ENCODE results near the gene ACTN3. TPM values are rescaled to one million over a fixed set of nuclear protein-coding genes. Genes with fewer than 3 reads are reported as not detected.
"Not testable (repeated sequence)": the region's sequence is repeated elsewhere in the genome, so short reads cannot be mapped to it uniquely, and the experiment has no call there.

Gene ACTN3
- total RNA-seq, 1 donor from 2014 or later = not detected

DNA sequence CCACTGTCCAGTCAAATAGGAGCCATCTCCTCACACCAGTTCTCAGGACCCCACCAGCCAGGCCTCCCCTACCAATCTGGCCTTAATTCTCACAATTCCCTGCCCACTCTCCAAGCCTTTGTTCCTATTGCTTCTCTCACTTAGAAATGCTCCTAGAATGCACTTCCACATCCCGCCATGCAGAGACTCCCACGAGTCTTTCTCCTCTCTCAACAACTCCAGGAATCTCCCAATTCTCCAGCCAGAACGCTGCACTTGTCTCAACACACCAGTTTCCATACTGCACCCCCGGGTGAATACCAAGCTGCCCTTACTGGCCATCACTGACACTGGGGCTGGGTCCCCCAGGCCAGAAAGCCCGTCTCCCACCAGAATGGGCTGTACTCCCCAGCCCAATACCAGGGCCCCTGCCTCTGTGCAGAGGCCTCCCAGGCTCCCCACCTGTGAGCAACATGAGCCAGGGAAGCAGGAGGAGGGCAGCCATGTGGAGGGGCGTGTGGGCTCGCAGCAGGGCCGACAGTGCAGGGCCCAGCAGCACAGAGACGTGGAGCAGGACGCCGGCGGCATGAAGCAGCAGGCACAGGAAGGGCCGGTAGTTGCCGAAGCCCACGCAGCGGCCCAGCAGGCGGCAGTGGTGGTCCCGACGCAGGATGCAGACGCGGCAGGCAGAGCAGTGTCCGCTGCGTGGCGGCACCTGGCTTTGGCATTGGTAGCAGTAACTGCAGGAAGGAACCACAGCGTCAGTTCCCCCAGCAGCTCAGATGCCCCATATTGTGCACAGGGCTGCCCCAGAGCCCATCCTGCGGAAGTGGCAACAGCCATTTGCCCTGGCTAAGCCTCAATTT lies 3.2 kb upstream of the ACTN3 start:
- FAIRE-seq = no peak

DNA sequence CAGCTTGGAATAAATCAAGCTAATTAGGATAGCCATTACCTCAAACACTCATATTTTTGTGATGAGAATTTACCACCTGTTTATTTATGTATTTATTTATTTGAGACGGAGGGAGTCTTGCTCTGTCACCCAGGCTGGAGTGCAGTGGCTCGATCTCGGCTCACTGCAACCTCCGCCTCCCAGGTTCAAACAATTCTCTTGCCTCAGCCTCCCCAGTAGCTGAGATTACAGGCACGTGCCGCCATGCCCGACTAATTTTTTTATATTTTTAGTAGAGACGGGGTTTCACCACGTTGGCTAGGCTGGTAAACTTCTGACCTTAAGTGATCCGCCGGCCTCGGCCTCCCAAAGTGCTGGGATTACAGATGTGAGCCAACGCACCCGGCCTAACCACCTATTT lies 1.8 kb upstream of the ACTN3 start:
- not testable (repeated sequence) for FAIRE-seq; DNase-seq (ENCODE audit: low spot score in 2 of 2)

More for the DNA sequence above, 3.2 kb upstream of the ACTN3 start:
- no peak for DNase-seq (ENCODE audit: low spot score in 2 of 2)

DNA sequence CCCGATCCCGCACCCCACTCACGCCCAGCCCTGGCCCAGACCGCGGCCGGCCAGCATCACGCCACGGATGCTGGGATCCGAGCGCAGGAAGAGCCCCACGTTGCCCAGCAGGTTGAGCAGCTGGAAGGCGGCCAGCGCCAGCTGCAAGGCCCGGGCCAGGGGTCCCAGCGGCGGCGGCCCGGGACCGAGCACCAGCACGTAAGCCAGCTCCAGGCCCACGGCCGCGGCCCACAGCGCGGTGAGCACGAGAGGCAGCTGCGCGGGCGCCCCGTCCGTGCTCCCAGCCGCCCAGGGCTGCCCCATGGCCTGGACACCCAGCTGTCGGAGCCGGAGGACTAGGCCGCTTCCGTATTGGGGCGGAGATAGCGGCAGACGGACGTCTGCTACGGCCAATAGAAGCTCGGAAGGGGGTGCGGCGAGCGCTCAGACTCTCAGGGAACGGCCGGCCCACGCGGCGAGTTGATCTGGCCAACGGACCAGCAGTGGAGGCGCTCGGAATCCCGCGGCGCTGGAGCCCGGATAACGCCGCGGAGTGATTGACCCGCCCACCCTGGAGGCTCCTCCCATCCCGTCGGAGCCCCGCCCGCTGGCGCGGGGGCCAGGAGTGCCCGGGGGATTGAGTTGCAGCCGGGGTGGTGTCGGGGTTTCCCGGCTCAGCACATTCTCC lies 869 bp upstream of the ACTN3 start, which contains the start of gene ZDHHC24:
ZDHHC24 (minus strand) TSS at position 348 of the 667 bp plus-strand sequence; CDS start at position 303, 45 bp downstream.
- FAIRE-seq (no peak), DNase-seq (ENCODE audit: low spot score in 2 of 2) (peak; percentile 96 to 98)

DNA sequence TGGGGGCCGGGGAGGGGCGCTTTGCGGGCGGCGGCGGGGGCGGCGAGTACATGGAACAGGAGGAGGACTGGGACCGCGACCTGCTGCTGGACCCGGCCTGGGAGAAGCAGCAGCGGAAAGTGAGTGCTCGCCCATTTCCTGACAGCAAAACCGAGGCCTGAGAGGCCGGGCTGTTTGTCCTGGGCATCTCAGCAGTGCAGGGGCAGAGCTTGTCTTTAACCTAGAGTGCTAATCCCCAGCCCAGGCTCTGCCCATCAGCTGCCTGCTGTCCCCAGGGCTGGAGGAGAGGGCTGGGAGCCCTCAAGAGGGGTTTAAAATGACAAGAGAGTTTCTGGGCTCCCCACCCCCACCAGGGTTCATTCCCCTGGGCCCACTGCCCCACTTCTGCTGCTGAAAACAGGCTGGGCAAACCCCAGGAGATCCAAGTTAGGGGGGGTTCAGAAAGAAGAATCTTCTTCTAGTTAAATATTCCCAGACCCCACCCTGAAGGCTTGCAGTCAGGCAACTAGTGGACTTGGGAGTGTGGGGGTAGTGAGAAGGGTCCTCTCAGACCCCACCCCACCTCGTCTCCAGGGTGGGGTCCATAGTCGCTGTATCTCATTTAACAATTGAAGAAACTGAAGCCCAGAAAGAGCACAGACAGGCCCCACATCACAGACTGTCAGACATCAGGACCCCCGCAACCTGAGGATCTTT lies 411 bp downstream of the ACTN3 start:
- FAIRE-seq = no peak
- no peak for DNase-seq (ENCODE audit: low spot score in 2 of 2)

DNA sequence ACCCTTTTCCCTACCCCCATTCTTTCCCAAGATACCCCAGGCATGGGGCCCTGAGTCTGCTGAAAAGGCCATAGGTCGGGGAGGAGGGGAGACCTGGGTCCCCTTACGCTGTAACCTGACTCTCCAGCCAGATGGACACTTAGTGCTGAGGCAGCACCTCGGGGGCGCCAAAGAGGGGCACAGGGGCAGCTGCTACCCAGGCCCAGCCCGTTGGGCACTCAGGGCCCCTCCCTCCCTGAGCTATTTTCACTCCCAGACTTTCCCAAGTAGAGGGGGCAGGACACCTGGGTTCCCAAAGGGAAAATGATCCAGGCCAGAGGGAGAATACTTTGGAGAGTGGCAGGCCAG lies 933 bp downstream of the ACTN3 start:
- DNase-seq (ENCODE audit: low spot score in 2 of 2) = no peak
- FAIRE-seq = no peak

DNA sequence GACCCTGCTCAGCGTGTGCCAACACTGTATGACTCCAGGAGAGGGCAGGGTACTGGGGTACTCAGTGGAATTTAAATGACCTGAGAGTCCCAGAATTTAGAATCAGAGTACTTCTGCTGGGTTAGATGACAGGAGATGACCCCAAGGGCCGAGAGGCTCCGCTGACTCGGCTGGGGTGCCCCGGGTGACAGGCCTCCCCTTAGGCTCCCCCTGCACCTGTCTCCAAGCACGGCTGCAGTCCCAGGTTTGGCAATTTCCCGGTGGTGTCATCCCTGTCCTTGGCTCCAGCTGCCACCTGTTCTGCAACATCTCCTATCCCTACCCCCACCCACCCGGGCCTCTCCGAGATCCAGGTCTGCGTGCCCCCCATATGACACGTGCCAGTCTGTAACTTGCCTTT lies 1.3 kb downstream of the ACTN3 start:
- DNase-seq (ENCODE audit: low spot score in 2 of 2) (no peak), FAIRE-seq (no peak)

DNA sequence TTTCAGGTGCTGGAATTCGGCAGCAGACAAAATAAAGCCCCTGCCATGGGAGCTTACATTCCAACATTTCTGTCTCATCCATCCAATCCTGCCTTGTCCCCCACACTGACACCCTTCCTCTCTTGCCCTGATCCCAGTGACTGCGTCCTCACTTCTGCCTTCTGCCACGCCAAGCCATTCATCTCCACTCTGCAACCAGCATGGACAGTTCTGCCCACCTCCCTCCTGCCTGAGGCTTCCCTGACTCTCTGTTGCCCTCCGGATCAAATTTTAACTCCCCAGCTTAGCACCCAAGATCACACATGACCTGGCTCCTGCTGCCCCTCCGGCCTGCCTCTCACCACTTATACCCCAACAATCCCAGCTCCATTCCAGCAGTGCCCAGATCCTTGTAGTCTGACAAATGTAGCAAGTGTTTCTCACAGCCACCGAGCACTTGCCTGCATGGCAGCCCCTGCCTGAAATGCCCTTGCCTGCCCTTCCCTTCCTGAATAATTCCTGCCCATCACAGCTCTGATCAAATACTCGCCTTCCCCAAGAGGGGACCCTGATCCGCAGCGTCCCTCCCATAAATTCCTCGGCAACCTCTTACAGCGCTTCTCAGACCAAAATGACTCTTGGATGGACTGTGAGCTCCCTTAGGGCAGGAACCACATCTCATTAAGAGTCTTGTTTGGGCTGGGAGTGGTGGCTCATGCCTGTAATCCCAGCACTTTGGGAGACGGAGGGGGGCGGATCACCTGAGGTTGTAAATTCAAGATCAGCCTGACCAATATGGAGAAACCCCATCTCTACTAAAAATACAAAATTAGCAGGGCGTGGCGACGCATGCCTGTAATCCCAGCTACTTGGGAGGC lies 2.3 kb downstream of the ACTN3 start:
- no peak for DNase-seq (ENCODE audit: low spot score in 2 of 2)
- FAIRE-seq = no peak

DNA sequence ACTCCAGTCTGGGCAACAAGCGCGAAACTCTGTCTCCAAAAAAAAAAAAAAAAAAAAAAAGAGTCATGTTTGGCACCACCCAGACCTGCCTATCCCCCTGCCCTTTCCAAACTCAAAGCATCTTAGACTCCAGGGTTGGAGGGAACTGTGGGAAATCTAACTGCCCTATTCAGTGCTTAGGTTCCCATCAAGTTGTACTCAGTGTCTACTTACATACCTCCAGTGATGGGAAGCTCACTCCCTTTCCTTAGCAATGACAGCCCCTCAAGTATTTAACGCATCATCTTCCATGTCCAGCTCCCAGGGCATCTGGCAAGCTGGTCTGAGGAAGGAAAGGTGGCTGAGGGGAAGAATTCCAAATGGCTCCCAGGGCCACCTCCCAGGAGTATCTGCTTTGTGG lies 3.0 kb downstream of the ACTN3 start:
- no peak for DNase-seq (ENCODE audit: low spot score in 2 of 2)
- FAIRE-seq = no peak

DNA sequence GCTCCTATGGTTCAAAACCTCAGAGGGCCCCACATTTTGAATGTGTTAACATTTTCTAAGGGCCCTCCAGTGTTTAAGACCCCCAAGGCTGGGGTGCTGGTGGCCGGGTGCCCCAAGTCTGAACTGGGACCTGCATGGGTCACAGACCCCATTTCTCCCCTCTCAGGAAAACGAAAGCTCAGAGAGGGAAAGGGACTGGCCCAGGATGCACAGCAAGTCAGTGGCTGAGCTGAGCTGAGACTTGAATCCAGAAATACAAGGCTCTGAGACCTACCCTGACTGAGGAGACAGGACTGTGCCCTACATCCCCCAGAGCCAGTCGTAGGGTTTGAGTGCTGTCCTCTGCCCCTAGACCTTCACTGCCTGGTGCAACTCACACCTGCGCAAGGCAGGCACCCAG lies 4.2 kb downstream of the ACTN3 start:
- DNase-seq (ENCODE audit: low spot score in 2 of 2) (no peak), FAIRE-seq (no peak)

DNA sequence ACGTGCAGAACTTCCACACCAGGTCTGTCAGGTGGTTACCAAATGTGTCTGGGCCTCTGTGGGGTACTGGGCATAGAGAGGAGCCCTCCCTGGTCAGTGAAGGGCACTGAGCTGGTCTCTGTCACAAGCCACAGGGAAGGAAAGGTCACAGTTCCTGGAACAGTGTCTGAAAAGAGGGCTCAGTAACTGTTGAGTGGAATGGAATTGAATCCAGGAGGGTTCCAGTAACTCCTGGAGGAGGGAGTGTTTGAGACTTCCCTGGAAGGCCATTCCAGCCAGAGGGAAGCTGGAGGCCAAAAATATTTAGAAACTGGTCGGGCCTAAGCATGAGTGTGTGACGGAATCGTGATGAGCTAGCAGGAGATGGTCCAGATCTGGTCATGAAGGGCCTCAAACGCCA lies 7.9 kb downstream of the ACTN3 start:
- DNase-seq (ENCODE audit: low spot score in 2 of 2) = no peak
- no peak for FAIRE-seq

DNA sequence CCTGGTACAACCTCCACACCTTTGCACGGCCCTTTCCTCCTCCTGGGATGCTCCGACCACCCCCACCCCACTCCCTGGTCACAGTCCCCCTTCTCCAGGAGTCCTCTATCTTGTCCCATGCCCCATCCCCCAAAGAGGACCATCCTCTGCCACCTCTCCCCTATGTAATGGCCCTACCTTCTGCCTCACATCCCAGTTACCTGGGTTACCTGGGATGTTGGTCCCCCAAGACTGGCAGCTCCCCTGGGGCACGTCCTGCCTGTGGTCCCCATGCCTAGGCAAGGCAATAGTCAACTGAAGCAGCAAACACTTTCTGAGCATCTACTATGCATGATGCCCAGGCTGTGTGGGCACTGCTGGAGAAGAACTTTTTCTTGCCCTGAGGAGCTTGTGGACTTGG lies 8.7 kb downstream of the ACTN3 start:
- no peak for FAIRE-seq
- no peak for DNase-seq (ENCODE audit: low spot score in 2 of 2)

DNA sequence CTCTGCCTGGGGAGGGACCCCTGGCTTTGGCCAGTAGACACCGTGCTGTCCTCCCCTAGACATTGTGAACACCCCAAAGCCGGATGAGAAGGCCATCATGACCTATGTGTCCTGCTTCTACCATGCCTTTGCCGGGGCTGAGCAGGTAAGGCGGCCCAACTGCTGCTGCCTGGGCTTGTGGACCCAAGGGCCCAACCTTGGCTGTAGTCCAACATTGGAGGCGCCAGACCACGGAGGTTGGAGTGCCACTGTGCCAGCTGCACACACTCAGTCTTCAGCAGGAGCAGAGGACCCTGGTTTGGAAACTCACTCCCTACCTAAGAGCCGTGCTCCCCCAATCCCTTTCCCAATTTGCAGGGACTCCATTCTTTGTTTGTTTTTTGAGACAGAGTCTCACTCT lies 9.4 kb downstream of the ACTN3 start:
- DNase-seq (ENCODE audit: low spot score in 2 of 2) = no peak
- no peak for FAIRE-seq

DNA sequence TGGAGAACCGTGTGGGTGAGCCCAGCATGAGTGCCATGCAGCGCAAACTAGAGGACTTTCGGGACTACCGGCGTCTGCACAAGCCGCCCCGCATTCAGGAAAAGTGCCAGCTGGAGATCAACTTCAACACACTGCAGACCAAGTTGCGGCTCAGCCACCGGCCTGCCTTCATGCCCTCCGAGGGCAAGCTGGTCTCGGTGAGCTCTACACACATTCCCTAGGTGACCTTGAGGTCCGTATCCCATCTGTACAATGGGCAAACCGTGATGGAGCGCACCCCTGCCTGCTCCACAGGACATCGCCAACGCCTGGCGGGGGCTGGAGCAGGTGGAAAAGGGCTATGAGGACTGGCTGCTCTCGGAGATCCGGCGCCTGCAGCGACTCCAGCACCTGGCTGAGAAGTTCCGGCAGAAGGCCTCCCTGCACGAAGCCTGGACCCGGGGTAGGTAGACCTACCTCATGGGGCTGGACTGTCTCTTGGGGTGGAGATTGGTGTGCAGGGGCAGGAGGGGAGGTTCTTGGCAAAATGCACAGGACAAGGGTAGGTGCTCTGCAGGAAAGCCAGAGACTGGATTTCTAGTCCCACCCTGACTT lies 11.1 kb downstream of the ACTN3 start:
- FAIRE-seq (no peak), DNase-seq (ENCODE audit: low spot score in 2 of 2) (no peak)

DNA sequence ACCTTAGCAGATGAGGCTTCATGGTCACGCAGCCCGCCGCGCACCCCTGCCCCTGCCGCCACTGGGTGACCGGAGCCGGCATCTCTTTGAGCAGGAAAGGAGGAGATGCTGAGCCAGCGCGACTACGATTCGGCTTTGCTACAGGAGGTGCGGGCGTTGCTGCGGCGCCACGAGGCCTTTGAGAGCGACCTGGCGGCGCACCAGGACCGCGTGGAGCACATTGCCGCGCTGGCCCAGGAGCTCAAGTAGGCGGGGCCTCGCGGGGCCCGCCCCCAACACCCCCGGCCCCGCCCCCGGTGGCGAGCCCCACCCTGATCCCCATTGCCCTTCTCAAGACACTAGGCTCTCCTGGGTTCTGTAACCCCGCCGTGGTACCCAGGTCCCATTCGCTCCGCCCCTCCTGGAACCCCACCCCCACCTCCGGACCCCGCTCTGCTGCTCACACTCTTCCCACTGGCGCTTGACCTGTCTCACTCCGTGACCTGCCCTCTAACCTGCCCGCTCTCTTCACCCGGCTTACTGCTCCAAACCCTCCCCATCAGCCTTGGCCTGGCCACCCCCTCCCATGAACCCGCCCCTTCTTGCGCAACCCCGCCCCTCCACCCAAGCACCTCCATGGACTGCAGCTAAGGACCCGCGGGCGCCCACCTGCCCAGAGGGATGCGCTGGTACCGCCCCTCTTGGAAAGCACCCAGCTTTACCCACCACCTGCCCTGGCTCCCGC lies 12.6 kb downstream of the ACTN3 start:
- FAIRE-seq = no peak
- DNase-seq (ENCODE audit: low spot score in 2 of 2) = peak in 1 of 2 donors; percentile 73

DNA sequence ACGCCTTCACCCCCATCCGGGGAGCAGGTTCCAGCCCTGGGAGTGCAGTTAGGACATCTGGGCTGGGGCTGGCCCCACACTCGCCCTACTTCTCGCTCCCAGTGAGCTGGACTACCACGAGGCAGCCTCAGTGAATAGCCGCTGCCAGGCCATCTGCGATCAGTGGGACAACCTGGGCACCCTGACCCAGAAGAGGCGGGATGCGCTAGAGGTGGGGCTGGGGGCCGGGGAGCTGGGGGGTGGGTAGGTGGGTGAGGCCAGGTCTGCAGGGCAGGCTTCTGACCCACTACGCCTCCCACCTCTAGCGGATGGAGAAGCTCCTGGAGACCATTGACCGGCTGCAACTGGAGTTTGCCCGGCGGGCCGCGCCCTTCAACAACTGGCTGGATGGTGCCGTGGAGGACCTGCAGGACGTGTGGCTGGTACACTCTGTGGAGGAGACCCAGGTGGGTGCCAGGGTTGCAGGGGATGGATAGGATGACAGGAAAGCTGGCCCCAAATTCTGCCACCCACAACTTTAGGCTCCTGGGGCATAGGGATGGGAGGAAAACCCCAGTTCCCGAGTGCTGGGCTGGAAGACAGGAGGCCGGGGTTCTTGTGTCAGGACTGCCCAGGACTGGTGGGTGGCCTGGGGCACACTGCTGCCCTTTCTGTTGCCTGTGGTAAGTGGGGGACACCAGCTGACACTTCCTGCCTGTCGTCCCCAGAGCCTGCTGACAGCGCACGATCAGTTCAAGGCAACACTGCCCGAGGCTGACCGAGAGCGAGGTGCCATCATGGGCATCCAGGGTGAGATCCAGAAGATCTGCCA lies 13.4 kb downstream of the ACTN3 start:
- no peak for FAIRE-seq
- DNase-seq (ENCODE audit: low spot score in 2 of 2) = no peak

DNA sequence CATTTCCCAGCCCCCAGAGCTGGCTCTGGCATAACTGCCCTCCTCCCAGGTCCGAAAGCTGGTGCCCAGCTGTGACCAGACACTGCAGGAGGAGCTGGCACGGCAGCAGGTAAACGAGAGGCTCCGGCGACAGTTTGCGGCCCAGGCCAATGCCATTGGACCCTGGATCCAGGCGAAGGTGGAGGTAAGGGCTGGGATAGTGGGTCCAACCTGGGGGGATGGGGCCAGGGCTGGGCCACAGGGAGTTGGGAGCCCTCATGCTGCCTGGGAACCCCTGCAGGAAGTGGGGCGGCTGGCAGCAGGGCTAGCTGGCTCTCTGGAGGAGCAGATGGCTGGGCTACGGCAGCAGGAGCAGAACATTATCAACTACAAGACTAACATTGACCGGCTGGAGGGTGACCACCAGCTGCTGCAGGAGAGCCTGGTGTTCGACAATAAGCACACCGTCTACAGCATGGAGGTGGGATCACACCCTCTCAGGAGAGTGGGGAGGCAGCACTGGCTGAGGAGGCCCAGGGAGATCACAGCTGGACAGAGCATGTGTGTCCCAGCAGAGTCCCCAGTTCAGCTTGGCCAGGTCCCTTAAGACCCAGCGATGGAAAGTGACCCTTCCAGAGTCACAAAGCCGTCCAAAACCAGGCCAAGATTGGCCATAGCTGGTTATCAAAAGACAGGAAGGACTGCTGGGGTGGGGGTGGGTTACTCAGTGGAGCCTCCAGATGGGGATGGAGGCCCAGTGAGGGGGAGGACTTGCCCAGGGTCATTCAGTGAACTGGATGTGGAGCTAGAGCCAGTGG lies 14.7 kb downstream of the ACTN3 start:
- FAIRE-seq = no peak
- no peak for DNase-seq (ENCODE audit: low spot score in 2 of 2)

DNA sequence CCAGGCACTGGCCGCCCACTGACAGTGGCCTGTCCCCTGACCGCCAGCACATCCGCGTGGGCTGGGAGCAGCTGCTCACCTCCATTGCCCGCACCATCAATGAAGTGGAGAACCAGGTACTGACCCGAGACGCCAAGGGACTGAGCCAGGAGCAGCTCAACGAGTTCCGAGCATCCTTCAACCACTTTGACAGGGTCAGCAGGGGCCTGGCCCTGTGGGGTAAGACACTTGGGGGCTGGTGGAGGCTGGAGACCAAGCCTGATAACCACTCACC lies 15.2 kb downstream of the ACTN3 start:
- FAIRE-seq (no peak), DNase-seq (ENCODE audit: low spot score in 2 of 2) (no peak)

DNA sequence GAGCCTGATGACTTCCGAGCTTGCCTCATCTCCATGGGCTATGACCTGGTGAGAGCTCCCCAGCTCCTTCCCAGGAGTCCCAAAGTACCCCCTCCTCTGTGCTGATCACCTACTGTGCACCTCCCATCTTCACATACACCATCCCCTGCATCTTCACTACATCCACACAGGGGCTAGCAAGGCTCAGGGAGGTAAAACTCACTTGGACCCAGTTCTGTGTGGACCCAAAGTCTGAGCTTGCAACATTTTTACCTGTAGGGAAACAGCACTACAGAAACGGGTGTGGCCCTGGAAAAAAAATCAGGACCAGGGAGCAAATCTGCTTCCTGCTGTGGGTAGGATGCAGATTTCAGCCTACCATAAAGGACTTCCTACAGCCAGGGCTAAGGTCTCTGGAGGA lies 15.6 kb downstream of the ACTN3 start:
- no peak for DNase-seq (ENCODE audit: low spot score in 2 of 2)
- FAIRE-seq = no peak
